Hepatocyte (in vitro differentiated cells): Measurements from ENCODE around the gene RSPO4. TPM values are rescaled to one million over a fixed set of nuclear protein-coding genes. Genes with fewer than 3 reads are reported as not detected.

Source experiments
- DNase-seq: peaks from one replicate; pipeline ENCODE4 v3.0.0-alpha.2; 2016; ENCODE audit warnings: low spot score
- H2AFZ ChIP-seq: fragments of 200-600 bp; sonication (generic); 2 replicates; pipeline ENCODE4 v1.6.0; 2016; ENCODE audit warnings: antibody characterized with exemption, mild to moderate bottlenecking
- H3K27ac ChIP-seq: fragments of 200-600 bp; sonication (generic); 2 replicates; pipeline ENCODE4 v1.5.1; 2016; ENCODE audit warnings: mild to moderate bottlenecking
- H3K27me3 ChIP-seq: fragments of 200-600 bp; sonication (generic); 2 replicates; pipeline ENCODE4 v1.6.1; 2016
- H3K36me3 ChIP-seq: fragments of 200-600 bp; sonication (generic); replicated peaks from 2 replicates; pipeline ENCODE4 v1.5.1; 2016; ENCODE audit warnings: low read depth; ENCODE audit not compliant: insufficient read depth
- H3K4me1 ChIP-seq: fragments of 200-600 bp; sonication (generic); 2 replicates; pipeline ENCODE4 v1.5.1; 2016; ENCODE audit warnings: mild to moderate bottlenecking, moderate library complexity; ENCODE audit not compliant: insufficient read depth
- H3K4me2 ChIP-seq: fragments of 200-600 bp; sonication (generic); 2 replicates; pipeline ENCODE4 v1.6.0; 2016
- H3K4me3 ChIP-seq: fragments of 200-600 bp; sonication (generic); 2 replicates; pipeline ENCODE4 v1.5.1; 2016; ENCODE audit warnings: mild to moderate bottlenecking
- H3K79me2 ChIP-seq: fragments of 200-600 bp; sonication (generic); 2 replicates; pipeline ENCODE4 v1.6.0; 2017; ENCODE audit warnings: mild to moderate bottlenecking
- H3K9me2 ChIP-seq: fragments of 200-600 bp; sonication (generic); replicated peaks from 2 replicates; pipeline ENCODE4 v1.6.0; 2017; ENCODE audit warnings: mild to moderate bottlenecking; ENCODE audit not compliant: insufficient read depth
- H3K9me3 ChIP-seq: fragments of 200-600 bp; sonication (generic); 2 replicates; pipeline ENCODE4 v1.5.1; 2016; ENCODE audit warnings: low read depth, mild to moderate bottlenecking
- H4K20me1 ChIP-seq: fragments of 200-600 bp; sonication (generic); 2 replicates; pipeline ENCODE4 v1.6.0; 2016; ENCODE audit warnings: mild to moderate bottlenecking; ENCODE audit not compliant: insufficient read depth, poor library complexity, severe bottlenecking
- CTCF ChIP-seq: fragments of 200-600 bp; sonication (generic); IDR thresholded peaks from 2 replicates; pipeline ENCODE4 v1.5.1; 2016; ENCODE audit warnings: antibody characterized with exemption, mild to moderate bottlenecking; ENCODE audit not compliant: poor library complexity
- EZH2 ChIP-seq: fragments of 200-600 bp; sonication (generic); IDR thresholded peaks from 2 replicates; pipeline ENCODE4 v1.6.1; 2016; ENCODE audit warnings: antibody characterized with exemption, mild to moderate bottlenecking, borderline replicate concordance
- EZH2phosphoT487 ChIP-seq: fragments of 200-600 bp; sonication (generic); IDR thresholded peaks from one replicate; pipeline ENCODE4 v1.6.1; 2018; ENCODE audit warnings: antibody characterized with exemption, mild to moderate bottlenecking, low read depth, moderate library complexity; ENCODE audit not compliant: unreplicated experiment, severe bottlenecking
- WGBS: methylation state at CpG from one replicate; pipeline ENCODE4 v1.1.6; 2016; ENCODE audit warnings: low lambda C conversion rate; ENCODE audit errors: missing lambda C conversion rate; 5-methylcytosine and 5-hydroxymethylcytosine counted together
- polyA plus RNA-seq: library from polyadenylated mRNA; unstranded; fragments of >200 nt; fragmentation: Nextera tagmentation; extraction: Ambion mirVana; gene quantifications from 2 replicates; pipeline ENCODE4 v1.2.1, GENCODE V29; 2016
- total RNA-seq: library from RNA; depleted of rRNA; stranded (reverse); fragments of >200 nt; gene quantifications from 2 replicates; pipeline ENCODE4 v1.2.3, GENCODE V29; 2014

The RSPO4 gene
- total and polyA plus RNA-seq, 2 experiments from 2014 or later, result 0.41 to 0.57 TPM

GRCh38 chr20:961768-962167 is 40.3 kb downstream of the RSPO4 start:
- H4K20me1 ChIP-seq, result no peaks in the 10 kb centered on the region
- no peaks in the 10 kb centered on the region for H3K9me3 ChIP-seq
- no peak overlapping the region for H2AFZ ChIP-seq
- no peaks in the 10 kb centered on the region for H3K4me1 ChIP-seq
- H3K4me3 ChIP-seq, result no peak overlapping the region
- H3K27me3 ChIP-seq, result no peaks in the 10 kb centered on the region
- H3K27ac ChIP-seq, result no peak overlapping the region
- WGBS, result 60% methylated on average over 2 of the region's 2 CpGs
- H3K4me2 ChIP-seq, result no peak overlapping the region
- H3K36me3 ChIP-seq, result no peaks in the 10 kb centered on the region
- no peaks in the 10 kb centered on the region for H3K9me2 ChIP-seq
- no peak for DNase-seq
- no peaks in the 10 kb centered on the region for H3K79me2 ChIP-seq
- TF ChIP-seq EZH2, result no peak
- TF ChIP-seq EZH2phosphoT487, result no peak
- TF ChIP-seq CTCF, result no peak

GRCh38 chr20:959996-960615 is 42.0 kb downstream of the RSPO4 start:
- no peak overlapping the region for H2AFZ ChIP-seq
- no peak for DNase-seq
- TF ChIP-seq EZH2 (no peak), CTCF (no peak), EZH2phosphoT487 (no peak)
- no peak overlapping the region for H3K4me3 ChIP-seq
- H4K20me1 ChIP-seq, result no peaks in the 10 kb centered on the region
- no peak overlapping the region for H3K27ac ChIP-seq
- H3K4me2 ChIP-seq, result no peak overlapping the region
- 91% methylated on average over 16 of the region's 16 CpGs for WGBS
- H3K9me3 ChIP-seq, result no peaks in the 10 kb centered on the region
- H3K36me3 ChIP-seq, result no peaks in the 10 kb centered on the region
- no peaks in the 10 kb centered on the region for H3K4me1 ChIP-seq
- no peaks in the 10 kb centered on the region for H3K9me2 ChIP-seq
- H3K27me3 ChIP-seq, result peaks cover 5% of the 10 kb centered on the region
- H3K79me2 ChIP-seq, result no peaks in the 10 kb centered on the region

GRCh38 chr20:958936-959815 is 42.9 kb downstream of the RSPO4 start:
- no peaks in the 10 kb centered on the region for H3K9me3 ChIP-seq
- H3K4me3 ChIP-seq, result no peak overlapping the region
- WGBS, result 76% methylated on average over 11 of the region's 19 CpGs
- no peaks in the 10 kb centered on the region for H3K9me2 ChIP-seq
- H3K4me2 ChIP-seq, result no peak overlapping the region
- H4K20me1 ChIP-seq, result no peaks in the 10 kb centered on the region
- DNase-seq, result no peak
- peaks cover 9% of the 10 kb centered on the region for H3K27me3 ChIP-seq
- no peaks in the 10 kb centered on the region for H3K36me3 ChIP-seq
- TF ChIP-seq EZH2, result no peak
- no peak for TF ChIP-seq CTCF
- TF ChIP-seq EZH2phosphoT487, result no peak
- no peak overlapping the region for H2AFZ ChIP-seq
- no peak overlapping the region for H3K27ac ChIP-seq
- H3K79me2 ChIP-seq, result no peaks in the 10 kb centered on the region
- no peaks in the 10 kb centered on the region for H3K4me1 ChIP-seq
